A673 (cell line): ENCODE data around the gene PIEZO1. TPM values are rescaled to one million over a fixed set of nuclear protein-coding genes. Genes with fewer than 3 reads are reported as not detected.

Source experiments
- BruUV-seq: library from RNA; stranded (reverse); fragments of 400-500 nt; replicated peaks from 2 replicates; lab custom pipeline; 2021; lab: Mats Ljungman, UMichigan
- CTCF ChIA-PET: fragments of 300-600 bp; sonication (Branson Sonifier 250); formaldehyde crosslinking; loops from one replicate; lab custom pipeline; 2022; ENCODE audit warnings: antibody characterized with exemption; lab: Charles Lee
- POLR2A ChIA-PET: fragments of 300-600 bp; sonication (Branson Sonifier 250); formaldehyde crosslinking; loops from one replicate; lab custom pipeline; 2022; ENCODE audit warnings: antibody characterized with exemption; ENCODE audit not compliant: low non-redundant PET; lab: Charles Lee
- DNase-seq: peaks from one replicate; pipeline ENCODE4 v3.0.0-alpha.2; 2015; ENCODE audit warnings: low spot score
- H3K27ac ChIP-seq: fragments of 200-600 bp; sonication (generic); 2 replicates; pipeline ENCODE4 v1.5.1; 2016; ENCODE audit warnings: mixed run types, low read depth, mild to moderate bottlenecking, mixed read lengths, antibody characterized with exemption, low read length; ENCODE audit not compliant: poor library complexity, severe bottlenecking
- H3K27me3 ChIP-seq: fragments of 200-600 bp; sonication (generic); replicated peaks from 2 replicates; pipeline ENCODE4 v1.6.1; 2017; ENCODE audit warnings: mixed run types, low read depth, mild to moderate bottlenecking, mixed read lengths, antibody characterized with exemption, low read length; ENCODE audit not compliant: insufficient read depth, poor library complexity
- H3K36me3 ChIP-seq: fragments of 200-600 bp; sonication (generic); 2 replicates; pipeline ENCODE4 v1.6.1; 2016; ENCODE audit warnings: mixed run types, mild to moderate bottlenecking, mixed read lengths, antibody characterized with exemption, low read length; ENCODE audit not compliant: insufficient read depth, poor library complexity, severe bottlenecking
- H3K4me1 ChIP-seq: fragments of 200-600 bp; sonication (generic); 2 replicates; pipeline ENCODE4 v1.6.1; 2017; ENCODE audit warnings: mixed run types, mild to moderate bottlenecking, mixed read lengths, antibody characterized with exemption, low read length; ENCODE audit not compliant: insufficient read depth, poor library complexity, severe bottlenecking
- H3K4me3 ChIP-seq: fragments of 200-600 bp; sonication (generic); 2 replicates; pipeline ENCODE4 v1.5.1; 2016; ENCODE audit warnings: low read depth, mixed run types, mild to moderate bottlenecking, mixed read lengths, low read length; ENCODE audit not compliant: poor library complexity, severe bottlenecking
- H3K9me3 ChIP-seq: fragments of 200-600 bp; sonication (generic); 2 replicates; pipeline ENCODE4 v1.6.1; 2016; ENCODE audit warnings: mixed run types, low read depth, mild to moderate bottlenecking, mixed read lengths, antibody characterized with exemption, low read length; ENCODE audit not compliant: poor library complexity, severe bottlenecking
- CTCF ChIP-seq: fragments of 300-800, 200-600 bp; sonication (generic); conservative IDR thresholded peaks from 2 replicates; pipeline ENCODE4 v1.5.1; 2017; ENCODE audit warnings: low read depth, mild to moderate bottlenecking, antibody characterized with exemption, low read length, moderate library complexity, mixed read lengths
- EZH2 ChIP-seq: fragments of 200-600 bp; sonication (generic); IDR thresholded peaks from 2 replicates; pipeline ENCODE4 v1.6.1; 2017; ENCODE audit warnings: borderline replicate concordance, low read depth, mild to moderate bottlenecking, mixed read lengths, antibody characterized with exemption, low read length; ENCODE audit not compliant: poor library complexity, severe bottlenecking
- intact Hi-C: fragments of 100-400 bp; cut with micrococcal nuclease; formaldehyde crosslinking; loops from one replicate; pipeline ENCODE4 v1.10.0; 2022; ENCODE audit not compliant: unreplicated experiment
- total RNA-seq: library from RNA; stranded (reverse); gene quantifications from 2 replicates; pipeline ENCODE4 v1.2.3, GENCODE V29; 2021

Gene PIEZO1
- total RNA-seq, 1 experiment from 2014 or later, result 174 TPM

- Histone ChIP-seq H3K27ac (no peak overlapping the region), H3K9me3 (no peaks in the 10 kb centered on the region), H3K4me1 (peaks cover 3% of the 10 kb centered on the region), H3K27me3 (no peaks in the 10 kb centered on the region), H3K4me3 (no peak overlapping the region), H3K36me3 (peaks cover 78% of the 10 kb centered on the region)
- CTCF ChIA-PET, result interaction anchor here (0.6 kb wide), 1 partner anchor 15 kb away, joined by 3 read pairs; no protein-coding TSS in a partner anchor
- intact Hi-C loops, result no loop called here
- POLR2A ChIA-PET, result interaction anchor here (0.5 kb wide), 1 partner anchor 61 kb away, joined by 3 read pairs; no protein-coding TSS in a partner anchor
- BruUV-seq, result no TSS peak
- no peak for TF ChIP-seq EZH2
- no peak for TF ChIP-seq CTCF
- no peak for DNase-seq
Measured at GRCh38 chr16:88722784-88723506, 62.1 kb downstream of the PIEZO1 start.

- DNase-seq, result no peak
- Histone ChIP-seq H3K4me1 (no peaks in the 10 kb centered on the region), H3K36me3 (peaks cover 75% of the 10 kb centered on the region), H3K9me3 (no peaks in the 10 kb centered on the region), H3K4me3 (no peak overlapping the region), H3K27ac (no peak overlapping the region), H3K27me3 (no peaks in the 10 kb centered on the region)
- intact Hi-C loops, result no loop called here
- CTCF ChIA-PET, result interaction anchor here (0.6 kb wide), 1 partner anchor 15 kb away, joined by 3 read pairs; no protein-coding TSS in a partner anchor
- TF ChIP-seq CTCF (no peak), EZH2 (no peak)
- POLR2A ChIA-PET, result no interaction called here
- no TSS peak for BruUV-seq
Measured at GRCh38 chr16:88721815-88722755, 62.9 kb downstream of the PIEZO1 start.

- Histone ChIP-seq H3K4me3 (no peak overlapping the region), H3K27ac (no peak overlapping the region), H3K9me3 (no peaks in the 10 kb centered on the region), H3K27me3 (no peaks in the 10 kb centered on the region), H3K4me1 (no peaks in the 10 kb centered on the region), H3K36me3 (peaks cover 80% of the 10 kb centered on the region)
- intact Hi-C loops, result no loop called here
- POLR2A ChIA-PET, result no interaction called here
- CTCF ChIA-PET, result no interaction called here
- no peak for DNase-seq
- no peak for TF ChIP-seq CTCF
- TF ChIP-seq EZH2, result no peak
- no TSS peak for BruUV-seq
Measured at GRCh38 chr16:88721236-88721635, 63.8 kb downstream of the PIEZO1 start.
